ENCODE data around the gene THBS1. TPM values are rescaled to one million over a fixed set of nuclear protein-coding genes. Genes with fewer than 3 reads are reported as not detected.

THBS1 gene
- total and polyA plus RNA-seq, 2 donors (not counting 1 experiment from before 2014, with no cell fraction given) = 0.63 to 4.3 TPM

- DNase-seq (no peak), ATAC-seq (ENCODE audit: low read depth) (no peak)
- Mint-ChIP-seq H3K27ac (no peak overlapping the region), H3K4me3 (no peak overlapping the region), H3K4me1 (peaks cover 6% of the 10 kb centered on the region), H3K9me3 (ENCODE audit: insufficient read depth) (no peaks in the 10 kb centered on the region), H3K27me3 (peaks cover 9% of the 10 kb centered on the region)
- no peak overlapping the region for H3K4me3 ChIP-seq (ENCODE audit: control extremely low read depth in 1 of 5, extremely low read depth in 1 of 5, insufficient read depth in 1 of 5, low read depth in 2 of 5, low read length in 4 of 5)
- no peaks in the 10 kb centered on the region for H3K9me3 ChIP-seq (ENCODE audit: control extremely low read depth in 1 of 3, control insufficient read depth in 2 of 3, insufficient read depth in 1 of 3, low read length in 2 of 3)
- 100% methylated on average over 1 of the region's 1 CpG for WGBS (ENCODE audit: insufficient coverage)
- H3K36me3 ChIP-seq (replicated peaks in 1 of 2; ENCODE audit: control extremely low read depth in 1 of 2, control insufficient read depth in 1 of 2, extremely low read depth in 1 of 2, insufficient read depth in 2 of 2, low read length in 1 of 2) = no peaks in the 10 kb centered on the region
- no peak overlapping the region for H3K4me2 ChIP-seq (replicated peaks; ENCODE audit: low read depth, low read length, poor library complexity, severe bottlenecking)
- intact Hi-C loops (cut with micrococcal nuclease) = no loop called here
- no peaks in the 10 kb centered on the region for H3K27me3 ChIP-seq (replicated peaks in 1 of 4; ENCODE audit: control extremely low read depth in 1 of 4, control insufficient read depth in 3 of 4, insufficient read depth in 4 of 4, low read length in 3 of 4)
- no peaks in the 10 kb centered on the region for H4K20me1 ChIP-seq (ENCODE audit: control insufficient read depth, insufficient read depth, low read length, poor library complexity, severe bottlenecking)
- POLR2A ChIA-PET = no interaction called here
- no peak for TF ChIP-seq CTCF (IDR thresholded peaks at IDR 0.05)
- no peak for TF ChIP-seq EZH2 (IDR thresholded peaks at IDR 0.05; ENCODE audit: borderline replicate concordance, insufficient read depth, low read depth, low read length, poor library complexity, severe bottlenecking)
- no peak overlapping the region for H2AFZ ChIP-seq (ENCODE audit: insufficient read depth, low read depth, low read length, poor library complexity, severe bottlenecking)
- no peak overlapping the region for H3K27ac ChIP-seq (ENCODE audit: low read length in 2 of 2)
- CTCF ChIA-PET = no interaction called here
- no peak overlapping the region for H3K9ac ChIP-seq (ENCODE audit: low read length)
- peaks cover 0 to 5% of the 10 kb centered on the region in 2 donors for H3K4me1 ChIP-seq (ENCODE audit: control insufficient read depth in 2 of 2, insufficient read depth in 2 of 2, low read length in 2 of 2)
- no peaks in the 10 kb centered on the region for H3K79me2 ChIP-seq (ENCODE audit: control insufficient read depth, insufficient read depth, low read length)
Measured at GRCh38 chr15:39621210-39621609, 40.3 kb downstream of the THBS1 start.

GRCh38 chr15:39621976-39622375, 41.1 kb downstream of the THBS1 start:
- CTCF ChIA-PET = no interaction called here
- Mint-ChIP-seq H3K27ac (no peak overlapping the region), H3K9me3 (ENCODE audit: insufficient read depth) (no peaks in the 10 kb centered on the region), H3K4me3 (no peak overlapping the region), H3K4me1 (peaks cover 6% of the 10 kb centered on the region), H3K27me3 (peaks cover 9% of the 10 kb centered on the region)
- no peaks in the 10 kb centered on the region for H3K27me3 ChIP-seq (replicated peaks in 1 of 4; ENCODE audit: control extremely low read depth in 1 of 4, control insufficient read depth in 3 of 4, insufficient read depth in 4 of 4, low read length in 3 of 4)
- intact Hi-C loops (cut with micrococcal nuclease) = no loop called here
- no peak overlapping the region for H3K4me2 ChIP-seq (replicated peaks; ENCODE audit: low read depth, low read length, poor library complexity, severe bottlenecking)
- no peak for TF ChIP-seq EZH2 (IDR thresholded peaks at IDR 0.05; ENCODE audit: borderline replicate concordance, insufficient read depth, low read depth, low read length, poor library complexity, severe bottlenecking)
- no peak for TF ChIP-seq CTCF (IDR thresholded peaks at IDR 0.05)
- peaks cover 0 to 5% of the 10 kb centered on the region in 2 donors for H3K4me1 ChIP-seq (ENCODE audit: control insufficient read depth in 2 of 2, insufficient read depth in 2 of 2, low read length in 2 of 2)
- POLR2A ChIA-PET = no interaction called here
- no peak overlapping the region for H3K9ac ChIP-seq (ENCODE audit: low read length)
- H3K27ac ChIP-seq (ENCODE audit: low read length in 2 of 2) = no peak overlapping the region
- no peaks in the 10 kb centered on the region for H4K20me1 ChIP-seq (ENCODE audit: control insufficient read depth, insufficient read depth, low read length, poor library complexity, severe bottlenecking)
- DNase-seq = no peak
- no peak overlapping the region for H3K4me3 ChIP-seq (ENCODE audit: control extremely low read depth in 1 of 5, extremely low read depth in 1 of 5, insufficient read depth in 1 of 5, low read depth in 2 of 5, low read length in 4 of 5)
- no peaks in the 10 kb centered on the region for H3K36me3 ChIP-seq (replicated peaks in 1 of 2; ENCODE audit: control extremely low read depth in 1 of 2, control insufficient read depth in 1 of 2, extremely low read depth in 1 of 2, insufficient read depth in 2 of 2, low read length in 1 of 2)
- no peaks in the 10 kb centered on the region for H3K79me2 ChIP-seq (ENCODE audit: control insufficient read depth, insufficient read depth, low read length)
- WGBS (ENCODE audit: insufficient coverage) = 100% methylated on average over 1 of the region's 1 CpG
- H3K9me3 ChIP-seq (ENCODE audit: control extremely low read depth in 1 of 3, control insufficient read depth in 2 of 3, insufficient read depth in 1 of 3, low read length in 2 of 3) = no peaks in the 10 kb centered on the region
- ATAC-seq (ENCODE audit: low read depth) = no peak
- H2AFZ ChIP-seq (ENCODE audit: insufficient read depth, low read depth, low read length, poor library complexity, severe bottlenecking) = no peak overlapping the region
